Measurements from ENCODE around the gene KANSL1.

GRCh38 chr17:46061435-46061834 is 131.8 kb downstream of the KANSL1 start:
- peak; percentile 18 to 37 for TF ChIP-seq CTCF (conservative IDR thresholded peaks at IDR 0.05 in 1 of 2, IDR thresholded peaks at IDR 0.05 in 1 of 2; ENCODE audit: extremely low read depth in 1 of 2, insufficient read depth in 1 of 2, low read depth in 1 of 2, low read length in 2 of 2)
- TF ChIP-seq EZH2 (IDR thresholded peaks at IDR 0.05; ENCODE audit: borderline replicate concordance, low read length) = no peak
